Tibial nerve (tissue), 4 donors: ENCODE results near the gene RAB4B. TPM values are rescaled to one million over a fixed set of nuclear protein-coding genes. Genes with fewer than 3 reads are reported as not detected.

Experiments used
- DNase-seq, 2 donors: peaks; one replicate each; pipeline ENCODE4 v3.0.0-alpha.2; 2019; ENCODE audit warnings: low spot score in 2 of 2
- H3K27ac ChIP-seq, 4 donors: fragments of 200-600 bp; sonication (generic) in 3 of 4; one replicate each; pipeline ENCODE4 v1.5.1; 2017 to 2019; ENCODE audit warnings: mild to moderate bottlenecking in 1 of 4
- H3K27me3 ChIP-seq, 2 donors: fragments of 200-600 bp; sonication (generic) in 1 of 2; one replicate each; pipeline versions ENCODE4 v1.5.1 to v1.6.0; 2017 to 2019
- H3K36me3 ChIP-seq, 3 donors: fragments of 200-600 bp; sonication (generic); one replicate each; pipeline ENCODE4 v1.5.1; 2018 to 2019
- H3K4me1 ChIP-seq, 4 donors: fragments of 200-600 bp; sonication (generic) in 3 of 4; one replicate each; pipeline ENCODE4 v1.5.1; 2017 to 2019
- H3K4me3 ChIP-seq, 4 donors: fragments of 200-600 bp; sonication (generic) in 3 of 4; one replicate each; pipeline ENCODE4 v1.5.1; 2017 to 2019; ENCODE audit warnings: mild to moderate bottlenecking in 1 of 4, moderate library complexity in 1 of 4
- H3K9me3 ChIP-seq, 4 donors: fragments of 200-600 bp; sonication (generic) in 3 of 4; one replicate each; pipeline ENCODE4 v1.5.1; 2017 to 2019
- CTCF ChIP-seq, 5 experiments: fragments of 200-600 bp in 3 of 5; fragments of 450-650 bp in 2 of 5; sonication (generic) in 3 of 5; IDR thresholded peaks; one replicate each; pipeline ENCODE4 v1.5.1; 2016 to 2019; ENCODE audit warnings: antibody characterized with exemption in 5 of 5, mild to moderate bottlenecking in 3 of 5, moderate library complexity in 2 of 5
- EP300 ChIP-seq, 2 donors: sonication (generic); formaldehyde crosslinking; IDR thresholded peaks; one replicate each; pipeline ENCODE4 v1.6.1; 2017; ENCODE audit warnings: antibody characterized with exemption in 2 of 2, mild to moderate bottlenecking in 1 of 2
- POLR2A ChIP-seq, 2 donors: fragments of 450-650 bp; IDR thresholded peaks; one replicate each; pipeline ENCODE4 v1.6.1; 2017; ENCODE audit warnings: antibody characterized with exemption in 2 of 2, mild to moderate bottlenecking in 2 of 2, moderate library complexity in 2 of 2
- WGBS, 2 donors: methylation state at CpG; one replicate each; pipeline ENCODE4 v1.1.5; 2018; 5-methylcytosine and 5-hydroxymethylcytosine counted together
- total RNA-seq, 4 donors: library from RNA; depleted of rRNA; stranded (reverse); fragments of >200 nt; gene quantifications; one replicate each; pipeline ENCODE4 v1.1.0, GENCODE V29; 2016

The RAB4B gene
- total RNA-seq, 4 donors from 2014 or later, result 38.3 to 66.6 (median 52.0) TPM

- TF ChIP-seq POLR2A (IDR thresholded peaks at IDR 0.05) (peak; percentile 86 to 87), CTCF (IDR thresholded peaks at IDR 0.05) (peak in 1 of 5 experiments; percentile 28), EP300 (IDR thresholded peaks at IDR 0.05) (peak; percentile 73 to 95)
- Histone ChIP-seq H3K4me1 (peaks cover 0 to 60% (median 30%) of the 10 kb centered on the region in 4 donors), H3K27ac (peak within 1 kb of the TSS; percentile 85 to 97 (median 92)), H3K36me3 (peaks cover 0 to 21% (median 0%) of the 10 kb centered on the region in 3 donors), H3K4me3 (peak within 1 kb of the TSS; percentile 78 to 85 (median 80)), H3K27me3 (no peaks in the 10 kb centered on the region), H3K9me3 (no peaks in the 10 kb centered on the region)
- DNase-seq, result peak; percentile 95 to 96
- WGBS, 2 donors, result 0% methylated on average over 43 to 46 of the region's 46 CpGs
Measured at GRCh38 chr19:40750874-40751537, 27.0 kb upstream of the RAB4B start, which contains the start of gene SNRPA. TSS of gene SNRPA (plus strand) at chr19:40751203. CDS start at chr19:40751409, 206 bp downstream.

GRCh38 chr19:40752257-40752781, 25.7 kb upstream of the RAB4B start:
- no peak for DNase-seq
- peak overlapping the region in 3 of 4 donors; percentile 91 to 94 (median 93) for H3K27ac ChIP-seq
- WGBS, 2 donors, result 82% methylated on average over 12 of the region's 12 CpGs

GRCh38 chr19:40754611-40755247, 23.3 kb upstream of the RAB4B start:
- H3K4me3 ChIP-seq, result peak overlapping the region in 1 of 4 donors; percentile 1
- H3K27ac ChIP-seq, result peak overlapping the region in 2 of 4 donors; percentile 16 to 63
- H3K36me3 ChIP-seq, result peaks cover 0 to 56% (median 19%) of the 10 kb centered on the region in 3 donors
- no peak for DNase-seq
- H3K9me3 ChIP-seq, result no peaks in the 10 kb centered on the region
- WGBS, 2 donors, result 79 to 81% methylated on average over 9 of the region's 9 CpGs
- no peak for TF ChIP-seq POLR2A (IDR thresholded peaks at IDR 0.05)
- TF ChIP-seq CTCF (IDR thresholded peaks at IDR 0.05), result no peak
- no peak for TF ChIP-seq EP300 (IDR thresholded peaks at IDR 0.05)
- H3K4me1 ChIP-seq, result peaks cover 0 to 55% (median 32%) of the 10 kb centered on the region in 4 donors
- no peaks in the 10 kb centered on the region for H3K27me3 ChIP-seq

More at GRCh38 chr19:40752257-40752781, 25.7 kb upstream of the RAB4B start:
- Histone ChIP-seq H3K9me3 (no peaks in the 10 kb centered on the region), H3K27me3 (no peaks in the 10 kb centered on the region), H3K4me3 (peak overlapping the region; percentile 78 to 85 (median 80)), H3K4me1 (peaks cover 0 to 71% (median 39%) of the 10 kb centered on the region in 4 donors), H3K36me3 (peaks cover 0 to 32% (median under 1%) of the 10 kb centered on the region in 3 donors)
- TF ChIP-seq CTCF (IDR thresholded peaks at IDR 0.05), result no peak
- no peak for TF ChIP-seq POLR2A (IDR thresholded peaks at IDR 0.05)
- TF ChIP-seq EP300 (IDR thresholded peaks at IDR 0.05), result no peak

GRCh38 chr19:40755248-40755624, 22.8 kb upstream of the RAB4B start:
- TF ChIP-seq EP300 (IDR thresholded peaks at IDR 0.05), result no peak
- no peak for TF ChIP-seq POLR2A (IDR thresholded peaks at IDR 0.05)
- TF ChIP-seq CTCF (IDR thresholded peaks at IDR 0.05), result no peak
- no peaks in the 10 kb centered on the region for H3K27me3 ChIP-seq
- H3K27ac ChIP-seq, result no peak overlapping the region
- no peak for DNase-seq
- peaks cover 0 to 61% (median 24%) of the 10 kb centered on the region in 3 donors for H3K36me3 ChIP-seq
- H3K4me3 ChIP-seq, result no peak overlapping the region
- H3K9me3 ChIP-seq, result no peaks in the 10 kb centered on the region
- 86 to 97% methylated on average over 3 of the region's 3 CpGs for WGBS, 2 donors
- peaks cover 0 to 52% (median 29%) of the 10 kb centered on the region in 4 donors for H3K4me1 ChIP-seq
